ENCODE results near the gene RAC2.

DNA sequence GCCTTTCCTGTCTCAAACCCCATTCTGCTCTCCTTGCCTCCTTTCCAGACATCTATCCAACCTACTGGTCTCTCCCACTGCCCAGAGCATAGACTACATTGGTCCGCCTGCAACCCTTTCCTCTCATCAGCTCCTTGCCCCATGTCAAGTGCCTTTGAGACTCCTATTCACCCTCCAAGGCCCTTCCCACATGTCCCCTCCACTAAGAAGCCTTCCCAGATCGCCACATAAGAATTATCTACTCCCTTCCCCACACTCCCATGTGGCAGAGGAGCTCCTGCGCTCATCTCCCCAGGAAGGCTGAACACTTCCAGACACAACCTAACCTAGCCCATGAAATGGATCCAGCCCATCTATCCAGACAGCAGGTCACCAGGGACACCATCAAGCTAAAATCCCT lies 66.3 kb downstream of the RAC2 start:
- TF ChIP-seq, protein P1, sequence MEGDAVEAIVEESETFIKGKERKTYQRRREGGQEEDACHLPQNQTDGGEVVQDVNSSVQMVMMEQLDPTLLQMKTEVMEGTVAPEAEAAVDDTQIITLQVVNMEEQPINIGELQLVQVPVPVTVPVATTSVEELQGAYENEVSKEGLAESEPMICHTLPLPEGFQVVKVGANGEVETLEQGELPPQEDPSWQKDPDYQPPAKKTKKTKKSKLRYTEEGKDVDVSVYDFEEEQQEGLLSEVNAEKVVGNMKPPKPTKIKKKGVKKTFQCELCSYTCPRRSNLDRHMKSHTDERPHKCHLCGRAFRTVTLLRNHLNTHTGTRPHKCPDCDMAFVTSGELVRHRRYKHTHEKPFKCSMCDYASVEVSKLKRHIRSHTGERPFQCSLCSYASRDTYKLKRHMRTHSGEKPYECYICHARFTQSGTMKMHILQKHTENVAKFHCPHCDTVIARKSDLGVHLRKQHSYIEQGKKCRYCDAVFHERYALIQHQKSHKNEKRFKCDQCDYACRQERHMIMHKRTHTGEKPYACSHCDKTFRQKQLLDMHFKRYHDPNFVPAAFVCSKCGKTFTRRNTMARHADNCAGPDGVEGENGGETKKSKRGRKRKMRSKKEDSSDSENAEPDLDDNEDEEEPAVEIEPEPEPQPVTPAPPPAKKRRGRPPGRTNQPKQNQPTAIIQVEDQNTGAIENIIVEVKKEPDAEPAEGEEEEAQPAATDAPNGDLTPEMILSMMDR (IDR thresholded peaks at IDR 0.05; ENCODE audit: low read depth, low read length) = no peak
- no peak for TF ChIP-seq EZH2phosphoT487 (IDR thresholded peaks at IDR 0.05; ENCODE audit: low read depth)
